Ishikawa (cell line): Measurements from ENCODE around the gene CAMK1D.

ENCODE experiments used
- CEBPB ChIP-seq: IDR thresholded peaks from 2 replicates; pipeline ENCODE4 v1.6.1; 2012
- CREB1 ChIP-seq: IDR thresholded peaks from 2 replicates; pipeline ENCODE4 v1.6.1; 2012; ENCODE audit warnings: low read depth
- EGR1 ChIP-seq: IDR thresholded peaks from 2 replicates; pipeline ENCODE4 v1.6.1; 2012
- FOXM1 ChIP-seq: IDR thresholded peaks from 2 replicates; pipeline ENCODE4 v1.6.1; 2012; ENCODE audit warnings: low read depth, borderline replicate concordance
- RAD21 ChIP-seq: IDR thresholded peaks from 2 replicates; pipeline ENCODE4 v1.6.1; 2012; ENCODE audit warnings: low read depth
- REST ChIP-seq: IDR thresholded peaks from 2 replicates; pipeline ENCODE4 v1.6.1; 2012; ENCODE audit warnings: low read depth, mild to moderate bottlenecking
- TCF12 ChIP-seq: IDR thresholded peaks from 2 replicates; pipeline ENCODE4 v1.6.1; 2012; ENCODE audit warnings: low read depth
- YY1 ChIP-seq: IDR thresholded peaks from 2 replicates; pipeline ENCODE4 v1.6.1; 2012; ENCODE audit warnings: low read depth
- ZBTB7A ChIP-seq: IDR thresholded peaks from 2 replicates; pipeline ENCODE4 v1.6.1; 2012; ENCODE audit warnings: low read depth
- TF ChIP-seq, protein P1 (sequence below): IDR thresholded peaks from 2 replicates; pipeline ENCODE4 v1.6.1; 2012
- TF ChIP-seq, protein P2 (sequence below): IDR thresholded peaks from 2 replicates; pipeline ENCODE4 v1.6.1; 2012

DNA sequence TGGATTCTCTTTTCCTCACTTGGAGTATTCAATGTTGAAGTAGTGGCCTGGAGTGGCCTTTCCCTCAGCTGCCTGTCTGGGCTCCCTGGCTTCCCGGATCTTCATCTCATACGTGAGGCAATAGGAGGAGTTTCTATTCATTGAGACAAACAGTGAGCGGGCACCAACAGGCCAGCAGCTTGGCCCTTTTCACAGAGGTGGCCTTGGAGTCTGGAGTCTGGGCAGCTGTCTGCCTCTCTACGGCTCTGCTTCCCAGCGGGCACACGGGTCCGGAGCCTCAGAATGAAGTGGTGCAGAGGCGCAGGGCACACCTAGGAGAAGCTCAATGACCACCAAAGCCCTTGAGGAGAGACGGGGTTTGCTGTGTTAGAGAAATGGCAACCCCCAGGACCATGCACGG lies 482.7 kb downstream of the CAMK1D start:
- TF ChIP-seq REST (no peak), TCF12 (no peak), YY1 (no peak), FOXM1 (no peak), ZBTB7A (no peak), EGR1 (no peak), CREB1 (no peak), CEBPB (no peak), RAD21 (no peak)
- TF ChIP-seq, protein P1, sequence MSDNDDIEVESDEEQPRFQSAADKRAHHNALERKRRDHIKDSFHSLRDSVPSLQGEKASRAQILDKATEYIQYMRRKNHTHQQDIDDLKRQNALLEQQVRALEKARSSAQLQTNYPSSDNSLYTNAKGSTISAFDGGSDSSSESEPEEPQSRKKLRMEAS: no peak
- TF ChIP-seq, protein P2, sequence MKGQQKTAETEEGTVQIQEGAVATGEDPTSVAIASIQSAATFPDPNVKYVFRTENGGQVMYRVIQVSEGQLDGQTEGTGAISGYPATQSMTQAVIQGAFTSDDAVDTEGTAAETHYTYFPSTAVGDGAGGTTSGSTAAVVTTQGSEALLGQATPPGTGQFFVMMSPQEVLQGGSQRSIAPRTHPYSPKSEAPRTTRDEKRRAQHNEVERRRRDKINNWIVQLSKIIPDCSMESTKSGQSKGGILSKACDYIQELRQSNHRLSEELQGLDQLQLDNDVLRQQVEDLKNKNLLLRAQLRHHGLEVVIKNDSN: no peak
